OCI-LY1 (cell line): Measurements from ENCODE around the gene PRXL2A.

Experiments used
- H2AFZ ChIP-seq: fragments of 200-600 bp; sonication (generic), shearing (Covaris generic); 2 replicates; pipeline ENCODE4 v1.6.0; 2014; ENCODE audit warnings: antibody characterized with exemption, mild to moderate bottlenecking, low read length
- H3F3A ChIP-seq: fragments of 200-600 bp; sonication (generic), shearing (Covaris generic); 2 replicates; pipeline ENCODE4 v1.6.0; 2014; ENCODE audit warnings: mild to moderate bottlenecking, antibody characterized with exemption, low read length, moderate library complexity; ENCODE audit not compliant: insufficient read depth
- H3K27ac ChIP-seq: fragments of 200-600 bp; sonication (generic); 2 replicates; pipeline ENCODE4 v1.5.1; 2014; ENCODE audit warnings: low read length, mixed run types, mild to moderate bottlenecking, low read depth; ENCODE audit not compliant: poor library complexity, severe bottlenecking
- H3K27me3 ChIP-seq: fragments of 200-600 bp; sonication (generic); 2 replicates; pipeline ENCODE4 v1.6.0; 2014; ENCODE audit warnings: antibody characterized with exemption, mild to moderate bottlenecking, low read length, moderate library complexity; ENCODE audit not compliant: insufficient read depth
- H3K36me3 ChIP-seq: fragments of 200-600 bp; sonication (generic); 2 replicates; pipeline ENCODE4 v1.6.1; 2014; ENCODE audit warnings: mild to moderate bottlenecking, antibody characterized with exemption, low read length, moderate library complexity, mixed read lengths; ENCODE audit not compliant: insufficient read depth
- H3K4me1 ChIP-seq: fragments of 200-600 bp; sonication (generic); 2 replicates; pipeline ENCODE4 v1.5.1; 2014; ENCODE audit warnings: mild to moderate bottlenecking, low read length, moderate library complexity; ENCODE audit not compliant: insufficient read depth, severe bottlenecking
- H3K4me2 ChIP-seq: fragments of 200-600 bp; sonication (generic), shearing (Covaris generic); 2 replicates; pipeline ENCODE4 v1.6.1; 2014; ENCODE audit warnings: low read length
- H3K4me3 ChIP-seq: fragments of 200-600 bp; sonication (generic); 2 replicates; pipeline ENCODE4 v1.5.1; 2014; ENCODE audit warnings: low read length, low read depth, mild to moderate bottlenecking, mixed read lengths; ENCODE audit not compliant: poor library complexity, severe bottlenecking
- H3K79me2 ChIP-seq: fragments of 200-600 bp; shearing (Covaris generic); 2 replicates; pipeline ENCODE4 v1.6.1; 2016; ENCODE audit warnings: mixed run types, low read length, mixed read lengths; ENCODE audit not compliant: insufficient read depth
- H3K9ac ChIP-seq: fragments of 200-600 bp; sonication (generic), shearing (Covaris generic); 2 replicates; pipeline ENCODE4 v1.6.1; 2014; ENCODE audit warnings: mild to moderate bottlenecking, low read length, mixed read lengths
- H3K9me2 ChIP-seq: fragments of 200-600 bp; sonication (generic), shearing (Covaris generic); 2 replicates; pipeline ENCODE4 v1.6.1; 2014; ENCODE audit warnings: low read depth, mild to moderate bottlenecking, low read length, mixed read lengths
- H3K9me3 ChIP-seq: fragments of 200-600 bp; shearing (Covaris generic); 2 replicates; pipeline ENCODE4 v1.6.1; 2014; ENCODE audit warnings: low read length, mixed read lengths
- H4K20me1 ChIP-seq: fragments of 200-600 bp; sonication (generic), shearing (Covaris generic); 2 replicates; pipeline ENCODE4 v1.6.0; 2016; ENCODE audit warnings: mild to moderate bottlenecking, low read length; ENCODE audit not compliant: insufficient read depth
- CTCF ChIP-seq: fragments of 200-600 bp; sonication (generic), shearing (Covaris generic); IDR thresholded peaks from 2 replicates; pipeline ENCODE4 v1.5.1; 2017; ENCODE audit warnings: mild to moderate bottlenecking, antibody characterized with exemption, low read length, moderate library complexity, mixed read lengths
- EZH2 ChIP-seq: fragments of 200-600 bp; sonication (generic), shearing (Covaris generic); IDR thresholded peaks from 2 replicates; pipeline ENCODE4 v1.8.0; 2017; ENCODE audit warnings: borderline replicate concordance, mixed run types, mild to moderate bottlenecking, antibody characterized with exemption, low read length, moderate library complexity, mixed read lengths

The PRXL2A gene

GRCh38 chr10:80466724-80467326 lies 58.5 kb downstream of the PRXL2A start:
- Histone ChIP-seq H3K4me3 (no peak overlapping the region), H3K36me3 (peaks cover 21% of the 10 kb centered on the region), H2AFZ (no peak overlapping the region), H3K27me3 (no peaks in the 10 kb centered on the region), H4K20me1 (no peaks in the 10 kb centered on the region), H3K9ac (no peak overlapping the region), H3K4me2 (no peak overlapping the region), H3K9me3 (no peaks in the 10 kb centered on the region), H3K27ac (peak overlapping the region; percentile 97), H3F3A (peaks cover 15% of the 10 kb centered on the region; the same call in 1 of the 2 replicates), H3K9me2 (no peaks in the 10 kb centered on the region), H3K79me2 (peaks cover 30% of the 10 kb centered on the region), H3K4me1 (peaks cover 96% of the 10 kb centered on the region)
- TF ChIP-seq CTCF (no peak), EZH2 (no peak)

- TF ChIP-seq CTCF (no peak), EZH2 (no peak)
- no peaks in the 10 kb centered on the region for H3K27me3 ChIP-seq
- no peaks in the 10 kb centered on the region for H4K20me1 ChIP-seq
- peak overlapping the region; percentile 58; the same call in 1 of the 2 replicates for H3K9ac ChIP-seq
- H3K4me3 ChIP-seq: peak overlapping the region; percentile 45
- H3K9me3 ChIP-seq: no peaks in the 10 kb centered on the region
- H2AFZ ChIP-seq: no peak overlapping the region
- peak overlapping the region; percentile 97 for H3K27ac ChIP-seq
- H3K4me2 ChIP-seq: peak overlapping the region; percentile 66
- peaks cover 15% of the 10 kb centered on the region; the same call in 1 of the 2 replicates for H3F3A ChIP-seq
- H3K79me2 ChIP-seq: peaks cover 20% of the 10 kb centered on the region
- H3K36me3 ChIP-seq: peaks cover 21% of the 10 kb centered on the region
- peaks cover 96% of the 10 kb centered on the region for H3K4me1 ChIP-seq
- H3K9me2 ChIP-seq: no peaks in the 10 kb centered on the region
These were observed 59.7 kb downstream of the PRXL2A start for GRCh38 chr10:80468002-80468401.

GRCh38 chr10:80468806-80469421 lies 60.6 kb downstream of the PRXL2A start:
- Histone ChIP-seq H3K9me2 (no peaks in the 10 kb centered on the region), H3K4me3 (peak overlapping the region; percentile 45), H4K20me1 (no peaks in the 10 kb centered on the region), H3K79me2 (peaks cover 28% of the 10 kb centered on the region), H3K36me3 (peaks cover 25% of the 10 kb centered on the region), H2AFZ (no peak overlapping the region), H3K4me1 (peaks cover 96% of the 10 kb centered on the region), H3K9ac (peak overlapping the region; percentile 58; the same call in 1 of the 2 replicates), H3K27me3 (no peaks in the 10 kb centered on the region), H3K9me3 (no peaks in the 10 kb centered on the region), H3F3A (peaks cover 9% of the 10 kb centered on the region; the same call in 1 of the 2 replicates), H3K4me2 (peak overlapping the region; percentile 66; the same call in 1 of the 2 replicates), H3K27ac (peak overlapping the region; percentile 97)
- TF ChIP-seq EZH2 (no peak), CTCF (no peak)
